Common myeloid progenitor, CD34-positive (primary cell): Measurements from ENCODE around the gene MATK.

ENCODE experiments used
- CTCF ChIA-PET: fragments of 350-600 bp; sonication (Branson Sonifier 250); formaldehyde crosslinking; loops from one replicate; lab custom pipeline; 2021; ENCODE audit warnings: antibody characterized with exemption; lab: Charles Lee
- POLR2A ChIA-PET: fragments of 350-600 bp; sonication (Branson Sonifier 250); formaldehyde crosslinking; loops from one replicate; lab custom pipeline; 2021; ENCODE audit warnings: antibody characterized with exemption; lab: Charles Lee
- DNase-seq, 3 donors: peaks; one replicate each; pipeline versions ENCODE4 v3.0.0 to v3.0.0-alpha.2; 2013
- H3K27ac ChIP-seq, 2 experiments: 1 replicate in 1 of 2; 2 replicates in 1 of 2; pipeline ENCODE4 v1.7.0; 2013; ENCODE audit warnings: inconsistent platforms in 2 of 2, low read length in 2 of 2, mild to moderate bottlenecking in 2 of 2, low read depth in 1 of 2, moderate library complexity in 1 of 2; ENCODE audit not compliant: severe bottlenecking in 2 of 2, insufficient read depth in 1 of 2, poor library complexity in 1 of 2
- H3K27me3 ChIP-seq, 5 experiments: replicated peaks in 2 of 5; 1 replicate in 3 of 5; 2 replicates in 2 of 5; pipeline versions ENCODE4 v1.6.1 to v1.7.0; 2013; ENCODE audit warnings: low read length in 4 of 5, mild to moderate bottlenecking in 2 of 5, moderate library complexity in 2 of 5, inconsistent platforms in 1 of 5; ENCODE audit not compliant: insufficient read depth in 5 of 5, control insufficient read depth in 4 of 5
- H3K36me3 ChIP-seq, 4 experiments: 1 replicate in 2 of 4; 2 replicates in 2 of 4; pipeline versions ENCODE4 v1.6.1 to v1.7.0; 2013; ENCODE audit warnings: low read length in 3 of 4, control low read depth in 1 of 4, mild to moderate bottlenecking in 1 of 4; ENCODE audit not compliant: control insufficient read depth in 4 of 4, insufficient read depth in 4 of 4
- H3K4me1 ChIP-seq, 4 experiments: 1 replicate in 3 of 4; 2 replicates in 1 of 4; pipeline versions ENCODE4 v1.6.1 to v1.7.1; 2013; ENCODE audit warnings: low read length in 3 of 4, mild to moderate bottlenecking in 3 of 4, control low read depth in 1 of 4, inconsistent platforms in 1 of 4, moderate library complexity in 1 of 4; ENCODE audit not compliant: control insufficient read depth in 4 of 4, insufficient read depth in 4 of 4; ENCODE audit errors: control extremely low read depth in 1 of 4
- H3K4me3 ChIP-seq, 7 experiments: 1 replicate in 4 of 7; 2 replicates in 3 of 7; pipeline versions ENCODE4 v1.5.1 to v1.7.0; 2013; ENCODE audit warnings: mild to moderate bottlenecking in 7 of 7, low read length in 6 of 7, moderate library complexity in 6 of 7, inconsistent platforms in 2 of 7, low read depth in 2 of 7, control low read depth in 1 of 7; ENCODE audit not compliant: insufficient read depth in 4 of 7, control insufficient read depth in 1 of 7; ENCODE audit errors: extremely low read depth in 1 of 7
- H3K9me3 ChIP-seq, 5 experiments: 1 replicate in 4 of 5; 2 replicates in 1 of 5; pipeline versions ENCODE4 v1.6.1 to v1.7.1; 2013; ENCODE audit warnings: low read length in 4 of 5, mild to moderate bottlenecking in 2 of 5, inconsistent platforms in 1 of 5, low read depth in 1 of 5, moderate library complexity in 1 of 5; ENCODE audit not compliant: control insufficient read depth in 4 of 5, insufficient read depth in 2 of 5; ENCODE audit errors: control extremely low read depth in 1 of 5
- WGBS: methylation state at CpG from one replicate; pipeline ENCODE4 v1.1.5; 2013; ENCODE audit not compliant: insufficient coverage; 5-methylcytosine and 5-hydroxymethylcytosine counted together

MATK gene

GRCh38 chr19:3793799-3794198 lies 7.6 kb upstream of the MATK start:
- POLR2A ChIA-PET: no interaction called here
- H3K4me1 ChIP-seq: peaks cover 0 to 11% (median 0%) of the 10 kb centered on the region in 4 experiments
- WGBS: 98% methylated on average over 3 of the region's 3 CpGs

GRCh38 chr19:3792114-3792513 lies 5.9 kb upstream of the MATK start:
- no peak for DNase-seq
- no peak overlapping the region for H3K27ac ChIP-seq
- 93% methylated on average over 2 of the region's 3 CpGs for WGBS
- ChIA-PET POLR2A (interaction anchor here (0.6 kb wide), 1 partner anchor 901 kb away, joined by 4 read pairs; no protein-coding TSS in a partner anchor), CTCF (interaction anchor here (0.6 kb wide), 1 partner anchor 8 kb away, joined by 4 read pairs; no protein-coding TSS in a partner anchor)
- H3K4me1 ChIP-seq: no peaks in the 10 kb centered on the region
- peaks cover 0 to 14% (median 7%) of the 10 kb centered on the region in 5 experiments for H3K9me3 ChIP-seq
- no peak overlapping the region for H3K4me3 ChIP-seq
- H3K36me3 ChIP-seq: no peaks in the 10 kb centered on the region
- H3K27me3 ChIP-seq: no peaks in the 10 kb centered on the region

More at GRCh38 chr19:3793799-3794198, 7.6 kb upstream of the MATK start:
- H3K36me3 ChIP-seq: no peaks in the 10 kb centered on the region
- no peak for DNase-seq
- peaks cover 0 to 14% (median 7%) of the 10 kb centered on the region in 5 experiments for H3K9me3 ChIP-seq
- H3K4me3 ChIP-seq: no peak overlapping the region
- H3K27ac ChIP-seq: no peak overlapping the region
- no peaks in the 10 kb centered on the region for H3K27me3 ChIP-seq
- CTCF ChIA-PET: interaction anchor here (0.7 to 1.8 kb wide), 3 partner anchors 10 to 41 kb away, joined by 3 to 7 read pairs (median 3); no protein-coding TSS in a partner anchor

- H3K4me3 ChIP-seq: no peak overlapping the region
- CTCF ChIA-PET: no interaction called here
- POLR2A ChIA-PET: no interaction called here
- no peaks in the 10 kb centered on the region for H3K4me1 ChIP-seq
- no peaks in the 10 kb centered on the region for H3K36me3 ChIP-seq
- peaks cover 0 to 5% (median 0%) of the 10 kb centered on the region in 5 experiments for H3K9me3 ChIP-seq
- WGBS: 96% methylated on average over 6 of the region's 7 CpGs
- no peak for DNase-seq
- H3K27ac ChIP-seq: no peak overlapping the region
- no peaks in the 10 kb centered on the region for H3K27me3 ChIP-seq
Measured at GRCh38 chr19:3790941-3791340, 4.8 kb upstream of the MATK start.

GRCh38 chr19:3790209-3790734 lies 4.1 kb upstream of the MATK start:
- DNase-seq: no peak
- H3K27ac ChIP-seq: no peak overlapping the region
- H3K4me1 ChIP-seq: peaks cover 0 to 6% (median 5%) of the 10 kb centered on the region in 4 experiments
- ChIA-PET CTCF (interaction anchor here (1.6 kb wide), 1 partner anchor 31 kb away, joined by 3 read pairs; no protein-coding TSS in a partner anchor), POLR2A (no interaction called here)
- H3K9me3 ChIP-seq: peaks cover 0 to 4% (median 0%) of the 10 kb centered on the region in 5 experiments
- H3K36me3 ChIP-seq: no peaks in the 10 kb centered on the region
- 83% methylated on average over 6 of the region's 6 CpGs for WGBS
- H3K4me3 ChIP-seq: no peak overlapping the region
- no peaks in the 10 kb centered on the region for H3K27me3 ChIP-seq

GRCh38 chr19:3788996-3789778 lies 3.0 kb upstream of the MATK start:
- ChIA-PET POLR2A (interaction anchor here (1.1 kb wide), 1 partner anchor 9 kb away, joined by 4 read pairs; no protein-coding TSS in a partner anchor), CTCF (interaction anchor here (0.7 to 1.6 kb wide), 4 partner anchors 8 to 32 kb away, joined by 3 read pairs; no protein-coding TSS in a partner anchor)
- no peaks in the 10 kb centered on the region for H3K27me3 ChIP-seq
- H3K27ac ChIP-seq: no peak overlapping the region
- peaks cover 0 to 4% (median 0%) of the 10 kb centered on the region in 5 experiments for H3K9me3 ChIP-seq
- DNase-seq: no peak
- H3K4me1 ChIP-seq: peaks cover 0 to 16% (median 15%) of the 10 kb centered on the region in 4 experiments
- H3K36me3 ChIP-seq: peaks cover 0 to under 1% (median 0%) of the 10 kb centered on the region in 4 experiments
- 74% methylated on average over 8 of the region's 16 CpGs for WGBS
- H3K4me3 ChIP-seq: no peak overlapping the region

GRCh38 chr19:3785451-3785937 lies 687 bp downstream of the MATK start:
- peaks cover 0 to 17% (median 15%) of the 10 kb centered on the region in 4 experiments for H3K4me1 ChIP-seq
- peak in 2 of 3 donors; percentile 20 to 40 for DNase-seq
- peaks cover 0 to 25% (median 10%) of the 10 kb centered on the region in 5 experiments for H3K9me3 ChIP-seq
- ChIA-PET CTCF (interaction anchor here (1.1 kb wide), 1 partner anchor 33 kb away, joined by 3 read pairs; no protein-coding TSS in a partner anchor), POLR2A (no interaction called here)
- H3K4me3 ChIP-seq: peak overlapping the region; percentile 57 to 95 (median 79)
- H3K27ac ChIP-seq: peak overlapping the region in 1 of 2 experiments; percentile 47
- peaks cover 3 to 35% (median 22%) of the 10 kb centered on the region in 4 experiments for H3K36me3 ChIP-seq
- no peaks in the 10 kb centered on the region for H3K27me3 ChIP-seq
- under 1% methylated on average over 34 of the region's 47 CpGs for WGBS
